ENCODE measurements around the gene EXOC3L4. TPM values are rescaled to one million over a fixed set of nuclear protein-coding genes. Genes with fewer than 3 reads are reported as not detected.

Gene EXOC3L4
- total RNA-seq, 2 experiments from 2014 or later: not detected

DNA sequence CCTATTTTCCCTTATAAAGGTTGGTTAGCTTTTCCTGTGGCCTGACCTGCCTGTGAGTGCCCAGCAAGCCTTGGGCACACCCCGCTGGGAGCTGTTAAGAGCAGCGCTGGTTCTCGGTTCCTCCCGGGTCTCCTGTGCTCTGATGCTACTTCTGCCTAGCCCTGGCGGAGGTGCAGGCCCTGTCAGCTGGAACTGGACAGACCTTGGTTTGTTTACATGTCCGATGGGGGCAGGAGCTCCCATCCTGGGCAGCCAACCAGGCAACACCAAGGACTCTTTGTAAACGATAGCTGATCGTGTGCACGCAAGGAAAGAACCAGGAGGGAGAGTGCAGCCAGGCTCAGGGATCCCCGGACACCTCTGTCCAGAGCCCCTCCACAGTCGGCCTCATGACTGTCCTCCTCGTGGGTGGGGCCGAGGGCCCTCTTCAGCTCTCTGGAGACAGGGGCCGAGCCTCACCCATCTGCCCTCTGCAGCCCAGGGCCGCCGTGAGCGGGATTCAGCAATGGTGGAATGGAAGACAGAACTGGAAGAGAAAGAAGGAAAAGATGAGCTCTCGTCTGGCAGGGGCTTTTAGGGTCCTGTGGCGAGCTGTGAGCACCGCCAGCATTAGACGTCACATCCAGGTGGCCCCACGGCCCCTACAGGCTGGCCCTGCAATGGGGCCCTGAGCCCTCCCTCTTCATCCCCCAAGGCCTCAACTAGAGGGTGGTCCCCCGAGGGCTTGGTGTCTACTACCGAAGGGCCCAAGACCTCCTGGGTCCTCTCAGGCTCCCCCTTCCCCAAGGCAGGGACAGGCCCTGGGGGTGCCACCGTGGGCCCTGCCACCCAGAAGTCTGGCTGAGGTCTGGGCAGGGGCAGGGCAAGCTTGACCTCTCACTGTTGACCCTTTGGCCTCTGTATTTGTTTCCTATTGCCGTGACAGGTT is 41.1 kb downstream of the EXOC3L4 start:
- TF ChIP-seq CTCF (conservative IDR thresholded peaks at IDR 0.05; ENCODE audit: low read length) (no peak), EZH2phosphoT487 (IDR thresholded peaks at IDR 0.05; ENCODE audit: borderline replicate concordance, low read depth, low read length) (no peak)

GRCh38 chr14:103136388-103137271 is 42.1 kb downstream of the EXOC3L4 start:
- Histone ChIP-seq H3K4me2 (ENCODE audit: low read length) (no peak overlapping the region), H3K36me3 (ENCODE audit: insufficient read depth, low read length) (no peaks in the 10 kb centered on the region), H2AFZ (ENCODE audit: low read length) (no peak overlapping the region), H3K27ac (ENCODE audit: low read depth, low read length, poor library complexity, severe bottlenecking) (no peak overlapping the region), H3K9me2 (ENCODE audit: insufficient read depth, low read length) (no peaks in the 10 kb centered on the region), H3K79me2 (ENCODE audit: insufficient read depth, low read depth, low read length) (no peaks in the 10 kb centered on the region), H3K9me3 (ENCODE audit: low read length) (no peaks in the 10 kb centered on the region), H3K4me3 (ENCODE audit: low read depth, low read length, poor library complexity, severe bottlenecking) (no peak overlapping the region), H3K4me1 (ENCODE audit: insufficient read depth, low read length, poor library complexity, severe bottlenecking) (peaks cover 26% of the 10 kb centered on the region), H4K20me1 (ENCODE audit: insufficient read depth, low read length) (no peaks in the 10 kb centered on the region; the same call in 1 of the 2 replicates)
- ChIA-PET CTCF (ENCODE audit: unreplicated experiment) (interaction anchor here (0.8 kb wide), 1 partner anchor 32 kb away, joined by 3 read pairs; no protein-coding TSS in a partner anchor), POLR2A (interaction anchor here (0.6 kb wide), 2 partner anchors 707 to 878 kb away, joined by 3 to 8 read pairs; no protein-coding TSS in a partner anchor)
- DNase-seq (ENCODE audit: low spot score): no peak
- intact Hi-C loops (cut with micrococcal nuclease; ENCODE audit: unreplicated experiment): no loop called here
- no TSS peak for BruUV-seq (replicated peaks)
- TF ChIP-seq EZH2phosphoT487 (IDR thresholded peaks at IDR 0.05; ENCODE audit: borderline replicate concordance, low read depth, low read length) (no peak), CTCF (conservative IDR thresholded peaks at IDR 0.05; ENCODE audit: low read length) (no peak)

More for the DNA sequence above, 41.1 kb downstream of the EXOC3L4 start:
- ChIA-PET CTCF (ENCODE audit: unreplicated experiment) (no interaction called here), POLR2A (interaction anchor here (0.6 kb wide), 1 partner anchor 705 kb away, joined by 3 read pairs; no protein-coding TSS in a partner anchor)
- Histone ChIP-seq H2AFZ (ENCODE audit: low read length) (no peak overlapping the region), H3K4me1 (ENCODE audit: insufficient read depth, low read length, poor library complexity, severe bottlenecking) (peaks cover 17% of the 10 kb centered on the region), H3K36me3 (ENCODE audit: insufficient read depth, low read length) (no peaks in the 10 kb centered on the region), H3K27ac (ENCODE audit: low read depth, low read length, poor library complexity, severe bottlenecking) (no peak overlapping the region), H3K4me2 (ENCODE audit: low read length) (no peak overlapping the region), H3K4me3 (ENCODE audit: low read depth, low read length, poor library complexity, severe bottlenecking) (no peak overlapping the region), H3K9me3 (ENCODE audit: low read length) (no peaks in the 10 kb centered on the region), H3K79me2 (ENCODE audit: insufficient read depth, low read depth, low read length) (no peaks in the 10 kb centered on the region), H3K9me2 (ENCODE audit: insufficient read depth, low read length) (no peaks in the 10 kb centered on the region), H4K20me1 (ENCODE audit: insufficient read depth, low read length) (no peaks in the 10 kb centered on the region; the same call in 1 of the 2 replicates)
- DNase-seq (ENCODE audit: low spot score): no peak
- intact Hi-C loops (cut with micrococcal nuclease; ENCODE audit: unreplicated experiment): no loop called here
- no TSS peak for BruUV-seq (replicated peaks)

All from OCI-LY7 (cell line).